Right ventricle myocardium inferior (tissue), 1 donor: ENCODE data around the gene TMEM235. TPM values are rescaled to one million over a fixed set of nuclear protein-coding genes. Genes with fewer than 3 reads are reported as not detected.

Experiments
- ATAC-seq: fragments of 200-7000 bp; cut with Tn5 transposase; one replicate; pipeline ENCODE4 v1.9.1; 2020; ENCODE audit warnings: mild to moderate bottlenecking, moderate library complexity
- DNase-seq: peaks from one replicate; pipeline ENCODE4 v3.0.0; 2021; ENCODE audit errors: missing footprints
- intact Hi-C: fragments of 100-400 bp; cut with DNase I; formaldehyde crosslinking; loops from one replicate; pipeline ENCODE4 v1.11.0; 2022
- total RNA-seq: library from RNA; stranded (reverse); fragmentation: NEBNext Ultra II Directional; extraction: Animal tissue kit (Norgen Biotek cat#: 25700); gene quantifications from one replicate; pipeline ENCODE4 v1.2.1, GENCODE V29; 2021
- donor health status: DM: no; HTN: yes; CAD: no; lungs with severe emphysema.

The TMEM235 gene
- total RNA-seq, 1 donor from 2014 or later: not detected

- DNase-seq (no peak), ATAC-seq (no peak)
- intact Hi-C loops: no loop called here
Measured at GRCh38 chr17:78211032-78211431, 20.4 kb upstream of the TMEM235 start.

- intact Hi-C loops: no loop called here
- peak; percentile 99 for ATAC-seq
- peak; percentile 97 for DNase-seq
Measured at GRCh38 chr17:78214016-78214705, 17.3 kb upstream of the TMEM235 start, which contains the start of gene BIRC5. Gene BIRC5, plus strand, starts transcription at chr17:78214253. Its CDS starts 64 bp downstream, at chr17:78214317.

- DNase-seq: no peak
- intact Hi-C loops: no loop called here
- no peak for ATAC-seq
Measured at GRCh38 chr17:78214706-78215061, 16.7 kb upstream of the TMEM235 start.

GRCh38 chr17:78219396-78220150 lies 11.9 kb upstream of the TMEM235 start:
- ATAC-seq (no peak), DNase-seq (no peak)
- intact Hi-C loops: no loop called here

- DNase-seq (no peak), ATAC-seq (no peak)
- intact Hi-C loops: no loop called here
Measured at GRCh38 chr17:78223061-78223460, 8.4 kb upstream of the TMEM235 start.

- intact Hi-C loops: no loop called here
- DNase-seq (no peak), ATAC-seq (no peak)
Measured at GRCh38 chr17:78223765-78224164, 7.7 kb upstream of the TMEM235 start.

GRCh38 chr17:78224231-78225087 lies 7.0 kb upstream of the TMEM235 start:
- DNase-seq: no peak
- intact Hi-C loops: no loop called here
- no peak for ATAC-seq

GRCh38 chr17:78225088-78225865 lies 6.2 kb upstream of the TMEM235 start:
- ATAC-seq (no peak), DNase-seq (no peak)
- intact Hi-C loops: no loop called here

- intact Hi-C loops: no loop called here
- ATAC-seq (no peak), DNase-seq (no peak)
Measured at GRCh38 chr17:78226055-78226758, 5.2 kb upstream of the TMEM235 start.

- DNase-seq (no peak), ATAC-seq (no peak)
- intact Hi-C loops: no loop called here
Measured at GRCh38 chr17:78226759-78227454, 4.5 kb upstream of the TMEM235 start.

GRCh38 chr17:78227455-78227916 lies 3.9 kb upstream of the TMEM235 start:
- intact Hi-C loops: no loop called here
- DNase-seq (no peak), ATAC-seq (no peak)

- intact Hi-C loops: no loop called here
Measured at GRCh38 chr17:78228176-78228575, 3.3 kb upstream of the TMEM235 start.

GRCh38 chr17:78230252-78230962 lies 1.0 kb upstream of the TMEM235 start:
- DNase-seq (no peak), ATAC-seq (no peak)
- intact Hi-C loops: no loop called here

More at GRCh38 chr17:78228176-78228575, 3.3 kb upstream of the TMEM235 start:
- DNase-seq (no peak), ATAC-seq (no peak)

GRCh38 chr17:78231991-78232858 lies 794 bp downstream of the TMEM235 start:
- intact Hi-C loops: no loop called here
- DNase-seq (no peak), ATAC-seq (no peak)

GRCh38 chr17:78232859-78233173 lies 1.4 kb downstream of the TMEM235 start:
- no peak for ATAC-seq
- intact Hi-C loops: no loop called here
- DNase-seq: no peak

- ATAC-seq: no peak
- intact Hi-C loops: no loop called here
- DNase-seq: no peak
Measured at GRCh38 chr17:78233678-78234077, 2.2 kb downstream of the TMEM235 start.
